Body of pancreas (tissue), 4 donors: Measurements from ENCODE around the gene PREX1. TPM values are rescaled to one million over a fixed set of nuclear protein-coding genes. Genes with fewer than 3 reads are reported as not detected.

ENCODE experiments used
- ATAC-seq: fragments of 150-250 bp; one replicate; pipeline ENCODE4 v1.9.1; 2016
- DNase-seq, 4 donors: peaks; one replicate each; pipeline ENCODE4 v3.0.0-alpha.2; 2019
- H3K27ac ChIP-seq, 4 donors: fragments of 200-600 bp; sonication (generic); 1 replicate in 3 of 4; 2 replicates in 1 of 4; pipeline versions ENCODE4 v1.5.1 to v1.6.1; 2016 to 2019; ENCODE audit warnings: mild to moderate bottlenecking in 1 of 4, mixed read lengths in 1 of 4, moderate library complexity in 1 of 4
- H3K27me3 ChIP-seq, 2 donors: fragments of 200-600 bp; sonication (generic); one replicate each; pipeline ENCODE4 v1.6.0; 2016; ENCODE audit warnings: mild to moderate bottlenecking in 1 of 2
- H3K36me3 ChIP-seq, 2 donors: fragments of 200-600 bp; sonication (generic); replicated peaks in 1 of 2; 2 replicates each; pipeline ENCODE4 v1.5.1; 2016; ENCODE audit warnings: low read depth in 2 of 2; ENCODE audit not compliant: insufficient read depth in 1 of 2
- H3K4me1 ChIP-seq: fragments of 200-600 bp; sonication (generic); one replicate; pipeline ENCODE4 v1.6.0; 2016
- H3K4me3 ChIP-seq, 2 donors: fragments of 200-600 bp; sonication (generic); 1 replicate in 1 of 2; 2 replicates in 1 of 2; pipeline ENCODE4 v1.5.1; 2016 to 2019
- H3K9me3 ChIP-seq, 3 donors: fragments of 200-600 bp; sonication (generic); 1 replicate in 2 of 3; 2 replicates in 1 of 3; pipeline ENCODE4 v1.5.1; 2016
- CTCF ChIP-seq, 7 experiments: fragments of 450-650 bp in 4 of 7; fragments of 200-600 bp in 3 of 7; sonication (generic) in 3 of 7; IDR thresholded peaks; one replicate each; pipeline ENCODE4 v1.5.1; 2016 to 2019; ENCODE audit warnings: antibody characterized with exemption in 7 of 7
- POLR2A ChIP-seq, 3 donors: fragments of 450-650 bp; IDR thresholded peaks; one replicate each; pipeline ENCODE4 v1.6.1; 2016; ENCODE audit warnings: antibody characterized with exemption in 3 of 3, mild to moderate bottlenecking in 2 of 3
- WGBS, 2 donors: methylation state at CpG; one replicate each; pipeline ENCODE4 v1.1.5; 2017; 5-methylcytosine and 5-hydroxymethylcytosine counted together
- intact Hi-C: fragments of 100-400 bp; cut with DNase I; formaldehyde crosslinking; loops from one replicate; pipeline ENCODE4 v1.15.1; 2023
- total RNA-seq, 2 donors: library from RNA; depleted of rRNA; stranded (reverse); fragments of >200 nt; gene quantifications; one replicate each; pipeline ENCODE4 v1.1.0, GENCODE V29; 2016

The PREX1 gene
- total RNA-seq, 2 donors from 2014 or later = 9.1 to 14.5 TPM

GRCh38 chr20:48635361-48635760 is 192.4 kb downstream of the PREX1 start:
- H3K36me3 ChIP-seq = no peaks in the 10 kb centered on the region
- H3K27ac ChIP-seq = no peak overlapping the region
- intact Hi-C loops = no loop called here
- no peaks in the 10 kb centered on the region for H3K27me3 ChIP-seq
- TF ChIP-seq CTCF (IDR thresholded peaks at IDR 0.05) (no peak), POLR2A (IDR thresholded peaks at IDR 0.05) (no peak)
- H3K4me3 ChIP-seq = no peak overlapping the region
- ATAC-seq = no peak
- no peak for DNase-seq
- no peaks in the 10 kb centered on the region for H3K9me3 ChIP-seq
- H3K4me1 ChIP-seq = no peaks in the 10 kb centered on the region
- 74 to 86% methylated on average over 5 of the region's 5 CpGs for WGBS, 2 donors

GRCh38 chr20:48634641-48635040 is 193.2 kb downstream of the PREX1 start:
- no peaks in the 10 kb centered on the region for H3K9me3 ChIP-seq
- H3K36me3 ChIP-seq = no peaks in the 10 kb centered on the region
- H3K4me3 ChIP-seq = no peak overlapping the region
- H3K27ac ChIP-seq = no peak overlapping the region
- no peak for DNase-seq
- 84% methylated on average over 7 of the region's 7 CpGs; no CpG with 5 or more reads in 1 of the 2 donors for WGBS, 2 donors
- intact Hi-C loops = no loop called here
- H3K27me3 ChIP-seq = no peaks in the 10 kb centered on the region
- TF ChIP-seq POLR2A (IDR thresholded peaks at IDR 0.05) (no peak), CTCF (IDR thresholded peaks at IDR 0.05) (no peak)
- no peak for ATAC-seq
- no peaks in the 10 kb centered on the region for H3K4me1 ChIP-seq

- WGBS, 2 donors = 57 to 59% methylated on average over 7 to 9 of the region's 9 CpGs
- TF ChIP-seq POLR2A (IDR thresholded peaks at IDR 0.05) = no peak
- no peak for TF ChIP-seq CTCF (IDR thresholded peaks at IDR 0.05)
- Histone ChIP-seq H3K4me1 (no peaks in the 10 kb centered on the region), H3K9me3 (no peaks in the 10 kb centered on the region), H3K27ac (no peak overlapping the region), H3K36me3 (no peaks in the 10 kb centered on the region), H3K4me3 (no peak overlapping the region), H3K27me3 (no peaks in the 10 kb centered on the region)
- DNase-seq = no peak
- intact Hi-C loops = no loop called here
- ATAC-seq = no peak
Measured at GRCh38 chr20:48633620-48634257, 194.1 kb downstream of the PREX1 start.

- H3K9me3 ChIP-seq = no peaks in the 10 kb centered on the region
- no peak overlapping the region for H3K27ac ChIP-seq
- intact Hi-C loops = no loop called here
- no peak for TF ChIP-seq CTCF (IDR thresholded peaks at IDR 0.05)
- no peak for TF ChIP-seq POLR2A (IDR thresholded peaks at IDR 0.05)
- no peaks in the 10 kb centered on the region for H3K27me3 ChIP-seq
- no peaks in the 10 kb centered on the region for H3K36me3 ChIP-seq
- whole genome bisulfite sequencing, 2 donors = 81 to 92% methylated on average over 12 of the region's 12 CpGs
- DNase-seq = no peak
- H3K4me3 ChIP-seq = no peak overlapping the region
- ATAC-seq = no peak
- no peaks in the 10 kb centered on the region for H3K4me1 ChIP-seq
Measured at GRCh38 chr20:48632825-48633619, 194.8 kb downstream of the PREX1 start.
